ENCODE data around the gene OLFML3. TPM values are rescaled to one million over a fixed set of nuclear protein-coding genes. Genes with fewer than 3 reads are reported as not detected.

The OLFML3 gene
- total and polyA plus RNA-seq, 2 donors (not counting 3 experiments of a cell fraction or from before 2014, with no cell fraction given): 3.4 to 3.9 TPM

GRCh38 chr1:114000406-114000805, 21.1 kb downstream of the OLFML3 start:
- Histone ChIP-seq H3K4me1 (ENCODE audit: control insufficient read depth, extremely low read depth, insufficient read depth, low read length) (no peaks in the 10 kb centered on the region), H3K27ac (ENCODE audit: insufficient read depth, low read depth, low read length) (no peak overlapping the region), H3K9ac (replicated peaks; ENCODE audit: extremely low read depth, insufficient read depth, low read length) (no peak overlapping the region), H3K9me3 (replicated peaks; ENCODE audit: control insufficient read depth, insufficient read depth, low read length) (no peaks in the 10 kb centered on the region), H3K27me3 (ENCODE audit: control insufficient read depth in 2 of 2, insufficient read depth in 2 of 2, low read length in 2 of 2) (no peaks in the 10 kb centered on the region), H3K9me1 (replicated peaks; ENCODE audit: control insufficient read depth, extremely low read depth, insufficient read depth, low read length) (no peaks in the 10 kb centered on the region), H3K4me3 (replicated peaks in 1 of 3; ENCODE audit: insufficient read depth in 1 of 3, low read depth in 1 of 3, low read length in 3 of 3) (no peak overlapping the region), H3K4me2 (ENCODE audit: insufficient read depth, low read length) (no peak overlapping the region), H2AFZ (ENCODE audit: low read depth, low read length) (no peak overlapping the region), H3K79me2 (ENCODE audit: control insufficient read depth, insufficient read depth, low read length) (no peaks in the 10 kb centered on the region), H3K36me3 (ENCODE audit: control insufficient read depth in 2 of 2, extremely low read depth in 1 of 2, insufficient read depth in 2 of 2, low read length in 2 of 2) (no peaks in the 10 kb centered on the region), H4K20me1 (replicated peaks; ENCODE audit: control insufficient read depth, extremely low read depth, insufficient read depth, low read length) (no peaks in the 10 kb centered on the region)
- intact Hi-C loops (cut with micrococcal nuclease): no loop called here
- no TSS peak for BruUV-seq (replicated peaks)
- no peak for TF ChIP-seq GATA2 (IDR thresholded peaks at IDR 0.05; ENCODE audit: insufficient read depth, insufficient read length, low read depth, low read length)
- TF ChIP-seq EZH2 (IDR thresholded peaks at IDR 0.05; ENCODE audit: borderline replicate concordance, low read depth, low read length, severe bottlenecking): no peak
- no peak for TF ChIP-seq POLR2A (IDR thresholded peaks at IDR 0.05; ENCODE audit: low read depth, low read length)
- no peak for TF ChIP-seq CTCF (IDR thresholded peaks at IDR 0.05; ENCODE audit: extremely low read depth in 1 of 2, insufficient read depth in 1 of 2, low read depth in 1 of 2, low read length in 2 of 2)
- TF ChIP-seq JUN (IDR thresholded peaks at IDR 0.05; ENCODE audit: borderline replicate concordance, insufficient read depth, insufficient read length, low read depth): no peak
- TF ChIP-seq FOS (IDR thresholded peaks at IDR 0.05; ENCODE audit: borderline replicate concordance, insufficient read depth, low read length): no peak
- no peak for TF ChIP-seq MAX (IDR thresholded peaks at IDR 0.05; ENCODE audit: insufficient read depth, insufficient read length)
- no peak for TF ChIP-seq POLR2AphosphoS5 (IDR thresholded peaks at IDR 0.05; ENCODE audit: insufficient read depth, low read depth, low read length)
- no peak for TF ChIP-seq MYC (IDR thresholded peaks at IDR 0.05; ENCODE audit: low read depth, low read length)
- FAIRE-seq (no peak), DNase-seq (ENCODE audit: low read depth, low spot score) (no peak)
- ChIA-PET CTCF (interaction anchor here (2.0 to 2.3 kb wide), 2 partner anchors 10 to 22 kb away, joined by 5 to 8 read pairs; no protein-coding TSS in a partner anchor), POLR2A (no interaction called here)
- dilution Hi-C loops (cut with MboI; ENCODE audit: extremely low pct_ligation_motif_present, low sequenced_read_pairs): no loop called here
